CD4-positive, CD25-positive, alpha-beta regulatory T cell (primary cell): ENCODE measurements around the gene MLXIP. TPM values are rescaled to one million over a fixed set of nuclear protein-coding genes. Genes with fewer than 3 reads are reported as not detected.
"Not testable (repeated sequence)": the region's sequence is repeated elsewhere in the genome, so short reads cannot be mapped to it uniquely, and the experiment has no call there.

Source experiments
- ATAC-seq, 2 donors: fragments of 150-1000 bp; cut with Tn5 transposase; one replicate each; pipeline ENCODE4 v1.10.0; 2021; ENCODE audit warnings: low read depth in 2 of 2, moderate number of reproducible peaks in 2 of 2, moderate library complexity in 1 of 2
- DNase-seq, 3 donors: peaks; one replicate each; pipeline versions ENCODE4 v3.0.0 to v3.0.0-alpha.2; 2012 to 2022; ENCODE audit warnings: mixed read lengths in 1 of 3
- H3K27ac ChIP-seq: one replicate; pipeline ENCODE4 v1.7.0; 2013; ENCODE audit warnings: mild to moderate bottlenecking, low read length; ENCODE audit not compliant: insufficient read depth, poor library complexity, severe bottlenecking
- H3K27me3 ChIP-seq: one replicate; pipeline ENCODE4 v1.7.0; 2013; ENCODE audit warnings: low read length; ENCODE audit not compliant: control insufficient read depth, insufficient read depth
- H3K36me3 ChIP-seq: one replicate; pipeline ENCODE4 v1.7.0; 2013; ENCODE audit warnings: mild to moderate bottlenecking, low read length, moderate library complexity; ENCODE audit not compliant: control insufficient read depth, insufficient read depth
- H3K4me1 ChIP-seq: 2 replicates; pipeline ENCODE4 v1.7.0; 2013; ENCODE audit warnings: mild to moderate bottlenecking, low read length; ENCODE audit not compliant: insufficient read depth, control insufficient read depth, poor library complexity, severe bottlenecking
- H3K4me3 ChIP-seq: one replicate; pipeline ENCODE4 v1.7.0; 2013; ENCODE audit warnings: low read depth, mild to moderate bottlenecking, low read length, moderate library complexity
- H3K9me3 ChIP-seq, 2 experiments: 1 replicate in 1 of 2; 2 replicates in 1 of 2; pipeline ENCODE4 v1.7.0; 2013; ENCODE audit warnings: low read length in 2 of 2, mild to moderate bottlenecking in 1 of 2, moderate library complexity in 1 of 2; ENCODE audit not compliant: control insufficient read depth in 2 of 2
- H3K27ac Mint-ChIP-seq, 3 donors: one replicate each; pipeline ENCODE4 v1.8.0; 2020 to 2022; ENCODE audit warnings: mild to moderate bottlenecking in 3 of 3, mixed read lengths in 3 of 3, moderate library complexity in 2 of 3
- H3K27me3 Mint-ChIP-seq: one replicate; pipeline ENCODE4 v1.8.0; 2022; ENCODE audit warnings: mild to moderate bottlenecking, mixed read lengths
- H3K36me3 Mint-ChIP-seq: one replicate; pipeline ENCODE4 v1.8.0; 2020; ENCODE audit warnings: mixed read lengths
- H3K4me1 Mint-ChIP-seq, 4 donors: one replicate each; pipeline ENCODE4 v1.8.0; 2020 to 2022; ENCODE audit warnings: mixed read lengths in 4 of 4, mild to moderate bottlenecking in 1 of 4
- H3K4me3 Mint-ChIP-seq, 4 donors: one replicate each; pipeline ENCODE4 v1.8.0; 2020 to 2022; ENCODE audit warnings: mild to moderate bottlenecking in 4 of 4, mixed read lengths in 4 of 4, moderate library complexity in 3 of 4
- H3K9me3 Mint-ChIP-seq, 7 donors: one replicate each; pipeline ENCODE4 v1.8.0; 2020 to 2022; ENCODE audit warnings: mixed read lengths in 7 of 7, mild to moderate bottlenecking in 3 of 7, moderate library complexity in 2 of 7
- polyA plus RNA-seq, 4 donors: library from polyadenylated mRNA; unstranded; fragments of 300-500 nt; fragmentation: Illumina TruSeq; gene quantifications; one replicate each; pipeline ENCODE4 v1.2.3, GENCODE V29; 2021
- total RNA-seq: library from RNA; stranded (reverse); gene quantifications from one replicate; pipeline ENCODE4 v1.2.3, GENCODE V29; 2022

Gene MLXIP
- total and polyA plus RNA-seq, 5 donors from 2014 or later: 5.0 to 83.2 (median 7.8) TPM

- H3K36me3 Mint-ChIP-seq: no peaks in the 10 kb centered on the region
- no peak for DNase-seq
Observed at GRCh38 chr12:122168492-122168891, 89.9 kb downstream of the MLXIP start.

GRCh38 chr12:122171399-122171798 lies 92.8 kb downstream of the MLXIP start:
- DNase-seq (no peak), ATAC-seq (no peak)
- H3K4me3 Mint-ChIP-seq: no peak overlapping the region
- Histone ChIP-seq H3K4me1 (peaks cover 3% of the 10 kb centered on the region), H3K27me3 (no peaks in the 10 kb centered on the region), H3K9me3 (no peaks in the 10 kb centered on the region), H3K36me3 (no peaks in the 10 kb centered on the region), H3K27ac (no peak overlapping the region), H3K4me3 (no peak overlapping the region)
- H3K27ac Mint-ChIP-seq: no peak overlapping the region
- H3K27me3 Mint-ChIP-seq: peaks cover 14% of the 10 kb centered on the region
- H3K4me1 Mint-ChIP-seq: peaks cover 0 to 3% (median 0%) of the 10 kb centered on the region in 4 donors
- H3K9me3 Mint-ChIP-seq: no peaks in the 10 kb centered on the region
- no peaks in the 10 kb centered on the region for H3K36me3 Mint-ChIP-seq

More at GRCh38 chr12:122168492-122168891, 89.9 kb downstream of the MLXIP start:
- H3K4me1 Mint-ChIP-seq: peaks cover 0 to 3% (median 0%) of the 10 kb centered on the region in 4 donors
- Histone ChIP-seq H3K9me3 (no peaks in the 10 kb centered on the region), H3K4me3 (no peak overlapping the region), H3K4me1 (peaks cover 3% of the 10 kb centered on the region), H3K27me3 (no peaks in the 10 kb centered on the region), H3K27ac (no peak overlapping the region), H3K36me3 (no peaks in the 10 kb centered on the region)
- H3K4me3 Mint-ChIP-seq: no peak overlapping the region
- no peak for ATAC-seq
- H3K27ac Mint-ChIP-seq: no peak overlapping the region
- H3K27me3 Mint-ChIP-seq: peaks cover 11% of the 10 kb centered on the region
- no peaks in the 10 kb centered on the region for H3K9me3 Mint-ChIP-seq

GRCh38 chr12:122172262-122172939 lies 93.8 kb downstream of the MLXIP start:
- H3K27me3 Mint-ChIP-seq: peaks cover 15% of the 10 kb centered on the region
- no peaks in the 10 kb centered on the region for H3K4me1 Mint-ChIP-seq
- Histone ChIP-seq H3K9me3 (no peaks in the 10 kb centered on the region), H3K27me3 (no peaks in the 10 kb centered on the region), H3K27ac (no peak overlapping the region), H3K4me1 (no peaks in the 10 kb centered on the region), H3K4me3 (no peak overlapping the region), H3K36me3 (no peaks in the 10 kb centered on the region)
- no peak overlapping the region for H3K4me3 Mint-ChIP-seq
- ATAC-seq (no peak), DNase-seq (no peak)
- H3K36me3 Mint-ChIP-seq: no peaks in the 10 kb centered on the region
- peak overlapping the region in 1 of 3 donors; percentile 32 for H3K27ac Mint-ChIP-seq
- no peaks in the 10 kb centered on the region for H3K9me3 Mint-ChIP-seq

- Mint-ChIP-seq H3K27ac (peak within 1 kb of the TSS in 1 of 3 donors; percentile 76), H3K36me3 (no peaks in the 10 kb centered on the region), H3K9me3 (no peaks in the 10 kb centered on the region), H3K4me1 (no peaks in the 10 kb centered on the region), H3K27me3 (peaks cover 22% of the 10 kb centered on the region), H3K4me3 (no peak within 1 kb of the TSS)
- no peaks in the 10 kb centered on the region for H3K4me1 ChIP-seq
- H3K27ac ChIP-seq: no peak within 1 kb of the TSS
- no peaks in the 10 kb centered on the region for H3K9me3 ChIP-seq
- H3K4me3 ChIP-seq: no peak within 1 kb of the TSS
- ATAC-seq (no peak), DNase-seq (no peak)
- no peaks in the 10 kb centered on the region for H3K27me3 ChIP-seq
- H3K36me3 ChIP-seq: no peaks in the 10 kb centered on the region
Observed at GRCh38 chr12:122174155-122174845, 95.7 kb downstream of the MLXIP start, which contains the start of gene IL31. IL31 (minus strand) TSS chr12:122174221; CDS start chr12:122174172, 49 bp downstream.

GRCh38 chr12:122176473-122176872 lies 97.9 kb downstream of the MLXIP start:
- not testable (repeated sequence) for ATAC-seq, H3K4me3 ChIP-seq, H3K36me3 ChIP-seq, H3K36me3 Mint-ChIP-seq, H3K9me3 Mint-ChIP-seq, H3K9me3 ChIP-seq, H3K4me1 ChIP-seq, H3K4me3 Mint-ChIP-seq, H3K4me1 Mint-ChIP-seq, DNase-seq, H3K27ac ChIP-seq, H3K27me3 ChIP-seq
- H3K27me3 Mint-ChIP-seq: peaks cover 27% of the 10 kb centered on the region
- H3K27ac Mint-ChIP-seq: peak overlapping the region in 1 of 3 donors; percentile 8

GRCh38 chr12:122182887-122183587 lies 104.5 kb downstream of the MLXIP start, which contains the start of gene LRRC43:
LRRC43 (plus strand) TSS chr12:122183123; CDS start chr12:122183145, 22 bp downstream.
- peaks cover 0 to 9% (median 3%) of the 10 kb centered on the region in 4 donors for H3K4me1 Mint-ChIP-seq
- peaks cover 32% of the 10 kb centered on the region for H3K27me3 Mint-ChIP-seq
- no peaks in the 10 kb centered on the region for H3K36me3 ChIP-seq
- H3K9me3 ChIP-seq: no peaks in the 10 kb centered on the region
- no peak within 1 kb of the TSS for H3K27ac Mint-ChIP-seq
- no peaks in the 10 kb centered on the region for H3K9me3 Mint-ChIP-seq
- peaks cover 11% of the 10 kb centered on the region for H3K4me1 ChIP-seq
- H3K27me3 ChIP-seq: no peaks in the 10 kb centered on the region
- no peak within 1 kb of the TSS for H3K4me3 ChIP-seq
- ATAC-seq (peak; percentile 47 to 67), DNase-seq (peak in 1 of 3 donors; percentile 41)
- H3K36me3 Mint-ChIP-seq: no peaks in the 10 kb centered on the region
- no peak within 1 kb of the TSS for H3K27ac ChIP-seq
- H3K4me3 Mint-ChIP-seq: peak within 1 kb of the TSS; percentile 54 to 85 (median 79)

- Mint-ChIP-seq H3K9me3 (no peaks in the 10 kb centered on the region), H3K4me1 (peaks cover 0 to 9% (median 3%) of the 10 kb centered on the region in 4 donors), H3K36me3 (no peaks in the 10 kb centered on the region), H3K4me3 (no peak overlapping the region), H3K27ac (no peak overlapping the region), H3K27me3 (peaks cover 27% of the 10 kb centered on the region)
- Histone ChIP-seq H3K4me3 (no peak overlapping the region), H3K4me1 (peaks cover 11% of the 10 kb centered on the region), H3K27me3 (no peaks in the 10 kb centered on the region), H3K9me3 (no peaks in the 10 kb centered on the region), H3K36me3 (no peaks in the 10 kb centered on the region), H3K27ac (no peak overlapping the region)
- no peak for ATAC-seq
- DNase-seq: no peak
Observed at GRCh38 chr12:122183588-122183940, 105.0 kb downstream of the MLXIP start.
